NT2/D1 (cell line): Measurements from ENCODE around the gene SRRM4.

Experiments
- SUZ12 ChIP-seq: IDR thresholded peaks from 2 replicates; pipeline ENCODE4 v1.6.1; 2011; ENCODE audit not compliant: insufficient read length, insufficient read depth; ENCODE audit errors: extremely low read depth
- YY1 ChIP-seq: IDR thresholded peaks from 2 replicates; pipeline ENCODE4 v1.6.1; 2011; ENCODE audit not compliant: insufficient read length, insufficient read depth
- ZNF274 ChIP-seq: IDR thresholded peaks from 2 replicates; pipeline ENCODE4 v1.6.1; 2011; ENCODE audit warnings: mild to moderate bottlenecking, low read depth, low read length

- TF ChIP-seq SUZ12 (no peak), ZNF274 (no peak), YY1 (no peak)
These were observed 176.2 kb downstream of the SRRM4 start for GRCh38 chr12:119157528-119157927.
